GM18499 (cell line): ENCODE data around the gene PRKCE.

ENCODE experiments used
- ATAC-seq: cut with Tn5 transposase; IDR thresholded peaks from one replicate; pipeline ENCODE4 v1.9.1; 2021; ENCODE audit warnings: moderate number of reproducible peaks; ENCODE audit not compliant: insufficient read depth, unreplicated experiment

The PRKCE gene

GRCh38 chr2:46018773-46019591, 367.5 kb downstream of the PRKCE start:
- ATAC-seq, result no peak

GRCh38 chr2:46020416-46020815, 368.9 kb downstream of the PRKCE start:
- no peak for ATAC-seq

GRCh38 chr2:46023165-46023854, 371.8 kb downstream of the PRKCE start:
- no peak for ATAC-seq

- ATAC-seq, result no peak
Observed at GRCh38 chr2:46024146-46024779, 372.8 kb downstream of the PRKCE start.

GRCh38 chr2:46025081-46025480, 373.6 kb downstream of the PRKCE start:
- no peak for ATAC-seq

- ATAC-seq, result no peak
Observed at GRCh38 chr2:46025676-46026075, 374.2 kb downstream of the PRKCE start.

- ATAC-seq, result no peak
Observed at GRCh38 chr2:46026431-46026830, 375.0 kb downstream of the PRKCE start.

GRCh38 chr2:46029332-46029811, 377.9 kb downstream of the PRKCE start:
- no peak for ATAC-seq

- no peak for ATAC-seq
Observed at GRCh38 chr2:46030330-46030729, 378.9 kb downstream of the PRKCE start.

- no peak for ATAC-seq
Observed at GRCh38 chr2:46032161-46032813, 380.8 kb downstream of the PRKCE start.

- no peak for ATAC-seq
Observed at GRCh38 chr2:46032996-46033395, 381.5 kb downstream of the PRKCE start.

- ATAC-seq, result no peak
Observed at GRCh38 chr2:46034535-46034934, 383.1 kb downstream of the PRKCE start.

GRCh38 chr2:46036929-46037328, 385.5 kb downstream of the PRKCE start:
- no peak for ATAC-seq

GRCh38 chr2:46039543-46040303, 388.2 kb downstream of the PRKCE start:
- ATAC-seq, result no peak

GRCh38 chr2:46040563-46041155, 389.2 kb downstream of the PRKCE start:
- ATAC-seq, result no peak

- no peak for ATAC-seq
Observed at GRCh38 chr2:46041434-46041833, 390.0 kb downstream of the PRKCE start.

- no peak for ATAC-seq
Observed at GRCh38 chr2:46042207-46042637, 390.7 kb downstream of the PRKCE start.

GRCh38 chr2:46042711-46043110, 391.2 kb downstream of the PRKCE start:
- no peak for ATAC-seq

GRCh38 chr2:46045888-46046287, 394.4 kb downstream of the PRKCE start:
- no peak for ATAC-seq
